ENCODE measurements around the gene DSTN. TPM values are rescaled to one million over a fixed set of nuclear protein-coding genes. Genes with fewer than 3 reads are reported as not detected.

Gene DSTN
- total RNA-seq, 6 experiments from 2014 or later, result 65.8 to 94.4 (median 86.9) TPM

DNA sequence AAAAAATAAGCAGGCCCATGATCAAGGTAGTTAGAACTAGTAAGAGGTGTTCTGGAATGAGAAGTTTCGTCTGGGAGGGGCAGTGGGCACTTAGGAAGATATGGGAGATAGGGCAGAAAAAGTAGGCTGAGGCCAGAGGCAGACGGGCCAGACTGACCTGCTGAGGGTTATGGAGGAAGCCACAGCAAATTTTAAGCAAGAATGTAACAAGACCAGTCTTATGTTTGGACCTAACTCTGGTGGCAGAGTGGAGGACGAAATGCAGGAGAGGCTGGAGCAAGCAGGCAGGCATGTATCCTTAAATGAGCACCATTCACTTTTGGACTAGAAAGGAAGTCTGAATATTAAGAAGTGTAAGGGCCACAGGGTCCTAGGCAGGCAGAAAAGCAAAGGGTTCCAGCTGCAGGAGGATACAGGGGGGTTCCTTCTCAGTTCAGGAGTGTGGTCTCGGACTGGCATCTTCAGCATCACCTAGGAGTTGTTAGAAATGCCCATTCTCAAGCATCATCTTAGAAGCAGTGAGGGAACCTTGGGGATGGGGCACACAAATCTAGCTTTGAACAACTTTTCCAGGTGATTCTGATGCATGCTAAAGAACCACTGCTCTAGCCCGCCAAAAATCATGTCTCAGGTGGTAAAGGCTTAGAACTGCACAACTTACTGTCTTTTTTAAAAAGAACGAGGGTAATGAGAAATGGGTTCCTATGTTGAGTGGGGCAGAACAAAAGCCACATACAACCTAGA lies 1.7 kb upstream of the DSTN start:
- Histone ChIP-seq H3K4me3 (peak overlapping the region in 1 of 3 donors; percentile 96), H3K4me1 (peaks cover 0 to 26% (median 9%) of the 10 kb centered on the region in 4 donors), H3K36me3 (no peaks in the 10 kb centered on the region), H3K9me3 (no peaks in the 10 kb centered on the region), H3K27me3 (no peaks in the 10 kb centered on the region), H3K27ac (peak overlapping the region; percentile 94 to 97 (median 94))
- no peak for TF ChIP-seq POLR2A (IDR thresholded peaks at IDR 0.05)
- WGBS (ENCODE audit: insufficient coverage, low coverage, low lambda C conversion rate, missing lambda C conversion rate), result 61% methylated on average over 5 of the region's 6 CpGs
- DNase-seq (no peak), ATAC-seq (no peak)
- intact Hi-C loops (cut with DNase I), result no loop called here

DNA sequence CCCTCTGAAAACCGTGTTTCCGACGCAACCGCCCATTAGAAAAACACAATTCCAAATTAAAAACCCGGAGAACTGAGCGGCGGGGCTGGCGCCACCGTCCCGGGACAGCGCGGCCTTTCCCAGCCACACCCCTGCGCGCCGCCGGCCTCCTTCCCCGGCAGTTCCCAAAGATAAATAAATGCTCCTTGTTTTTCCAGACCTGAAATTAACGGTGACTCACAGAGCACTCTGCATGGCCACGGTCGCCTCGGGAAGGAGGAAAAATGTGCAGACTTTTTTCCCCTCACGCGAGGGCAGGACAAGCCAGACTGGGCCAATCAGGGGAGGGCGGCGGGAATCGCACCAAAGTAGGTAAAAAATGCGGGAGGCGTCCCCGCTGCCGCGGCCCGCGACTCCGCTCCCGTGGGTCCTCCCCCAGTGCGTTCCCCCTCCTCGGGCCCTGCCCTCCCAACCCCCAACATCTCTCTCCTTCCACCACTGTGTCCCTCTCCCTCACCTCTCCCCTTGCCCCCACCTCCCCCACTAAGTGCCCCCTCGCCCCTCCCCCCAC lies 828 bp upstream of the DSTN start:
- peak; percentile 47 for TF ChIP-seq POLR2A (IDR thresholded peaks at IDR 0.05)
- TF ChIP-seq, protein P1, sequence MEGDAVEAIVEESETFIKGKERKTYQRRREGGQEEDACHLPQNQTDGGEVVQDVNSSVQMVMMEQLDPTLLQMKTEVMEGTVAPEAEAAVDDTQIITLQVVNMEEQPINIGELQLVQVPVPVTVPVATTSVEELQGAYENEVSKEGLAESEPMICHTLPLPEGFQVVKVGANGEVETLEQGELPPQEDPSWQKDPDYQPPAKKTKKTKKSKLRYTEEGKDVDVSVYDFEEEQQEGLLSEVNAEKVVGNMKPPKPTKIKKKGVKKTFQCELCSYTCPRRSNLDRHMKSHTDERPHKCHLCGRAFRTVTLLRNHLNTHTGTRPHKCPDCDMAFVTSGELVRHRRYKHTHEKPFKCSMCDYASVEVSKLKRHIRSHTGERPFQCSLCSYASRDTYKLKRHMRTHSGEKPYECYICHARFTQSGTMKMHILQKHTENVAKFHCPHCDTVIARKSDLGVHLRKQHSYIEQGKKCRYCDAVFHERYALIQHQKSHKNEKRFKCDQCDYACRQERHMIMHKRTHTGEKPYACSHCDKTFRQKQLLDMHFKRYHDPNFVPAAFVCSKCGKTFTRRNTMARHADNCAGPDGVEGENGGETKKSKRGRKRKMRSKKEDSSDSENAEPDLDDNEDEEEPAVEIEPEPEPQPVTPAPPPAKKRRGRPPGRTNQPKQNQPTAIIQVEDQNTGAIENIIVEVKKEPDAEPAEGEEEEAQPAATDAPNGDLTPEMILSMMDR (IDR thresholded peaks at IDR 0.05), result no peak
- whole genome bisulfite sequencing (ENCODE audit: insufficient coverage, low coverage, low lambda C conversion rate, missing lambda C conversion rate), result 1% methylated on average over 33 of the region's 38 CpGs
- intact Hi-C loops (cut with DNase I), result no loop called here
- peak overlapping the region; percentile 94 to 97 (median 94) for H3K27ac ChIP-seq
- no peaks in the 10 kb centered on the region for H3K36me3 ChIP-seq
- H3K27me3 ChIP-seq, result no peaks in the 10 kb centered on the region
- ATAC-seq (peak; percentile 55 to 70 (median 62)), DNase-seq (peak; percentile 66 to 80 (median 77))
- H3K4me3 ChIP-seq, result peak overlapping the region; percentile 92 to 96 (median 96)
- H3K4me1 ChIP-seq, result peaks cover 0 to 26% (median 9%) of the 10 kb centered on the region in 4 donors
- no peaks in the 10 kb centered on the region for H3K9me3 ChIP-seq

DNA sequence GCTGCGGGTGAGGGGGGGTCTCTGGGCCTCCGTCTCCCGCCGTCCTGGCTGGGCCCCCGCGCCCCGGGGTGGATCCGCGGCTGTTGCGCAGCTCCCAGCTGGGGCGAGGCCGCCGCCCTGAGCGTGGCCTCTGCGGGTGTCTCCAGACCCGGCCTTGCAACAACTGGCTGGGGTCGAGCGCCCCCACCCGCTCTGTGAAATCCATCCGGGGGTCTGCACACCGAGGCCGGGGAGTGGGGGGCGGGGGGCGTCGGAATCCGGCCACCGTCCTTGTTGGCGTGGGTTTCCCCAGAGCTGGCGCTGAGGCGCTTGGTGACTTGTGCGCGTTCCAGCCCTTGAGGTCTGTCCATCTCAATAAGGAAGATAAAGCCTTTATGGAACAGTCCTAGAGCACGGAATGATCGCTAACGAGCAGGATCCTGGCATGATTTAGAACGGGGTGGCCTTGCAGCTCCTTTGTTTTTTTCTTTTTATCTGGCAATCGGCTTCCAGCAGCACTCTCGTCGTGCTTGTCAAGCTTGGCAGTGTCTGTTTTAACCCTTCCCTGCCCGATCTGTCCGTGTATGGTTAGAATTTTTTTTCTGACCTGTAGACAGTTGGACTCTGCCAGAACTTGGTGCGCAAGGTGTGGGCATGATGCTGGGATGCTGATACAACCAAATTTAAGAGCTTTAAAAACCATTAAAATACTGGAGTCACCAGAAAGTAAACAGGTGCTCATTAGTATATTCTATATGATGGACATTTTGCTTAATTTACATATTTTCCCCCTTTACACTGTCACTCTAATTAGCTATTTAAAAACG lies 675 bp downstream of the DSTN start:
- peak; percentile 31 to 60 (median 56) for ATAC-seq
- Histone ChIP-seq H3K4me3 (peak overlapping the region; percentile 92 to 96 (median 96)), H3K27ac (peak overlapping the region; percentile 94 to 97 (median 94)), H3K4me1 (peaks cover 0 to 26% (median 9%) of the 10 kb centered on the region in 4 donors), H3K9me3 (no peaks in the 10 kb centered on the region), H3K36me3 (no peaks in the 10 kb centered on the region), H3K27me3 (no peaks in the 10 kb centered on the region)
- intact Hi-C loops (cut with DNase I), result no loop called here
- DNase-seq, result peak in 1 of 3 donors; percentile 62
- 2% methylated on average over 10 of the region's 43 CpGs for WGBS (ENCODE audit: insufficient coverage, low coverage, low lambda C conversion rate, missing lambda C conversion rate)
- no peak for TF ChIP-seq POLR2A (IDR thresholded peaks at IDR 0.05)
- TF ChIP-seq, protein P1 (IDR thresholded peaks at IDR 0.05), result no peak

DNA sequence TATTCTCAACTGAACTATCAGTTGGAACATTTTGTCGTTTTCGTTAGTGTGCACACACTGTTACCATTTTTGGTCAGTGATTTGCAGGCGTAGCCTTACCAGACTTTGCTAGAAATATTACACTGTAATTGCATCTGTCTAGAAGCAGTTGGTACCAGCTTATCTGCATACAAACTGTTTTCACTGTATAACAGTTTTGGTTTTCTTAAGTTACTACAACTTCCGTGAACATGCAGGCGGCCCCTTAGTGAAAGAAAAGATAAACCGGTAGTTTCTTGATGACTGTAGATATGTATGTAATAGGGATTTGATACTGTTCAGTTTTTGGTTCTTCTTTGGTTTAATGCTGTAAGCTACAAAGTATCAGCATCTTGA lies 1.3 kb downstream of the DSTN start:
- intact Hi-C loops (cut with DNase I), result no loop called here
- H3K27ac ChIP-seq, result peak overlapping the region in 2 of 3 donors; percentile 94 to 97
- peak overlapping the region; percentile 92 to 96 (median 96) for H3K4me3 ChIP-seq
- ATAC-seq (no peak), DNase-seq (no peak)
- no peaks in the 10 kb centered on the region for H3K9me3 ChIP-seq
- no peaks in the 10 kb centered on the region for H3K36me3 ChIP-seq
- peaks cover 0 to 26% (median 9%) of the 10 kb centered on the region in 4 donors for H3K4me1 ChIP-seq
- H3K27me3 ChIP-seq, result no peaks in the 10 kb centered on the region
- 32% methylated on average over 6 of the region's 6 CpGs for WGBS (ENCODE audit: insufficient coverage, low coverage, low lambda C conversion rate, missing lambda C conversion rate)
- no peak for TF ChIP-seq POLR2A (IDR thresholded peaks at IDR 0.05)
- TF ChIP-seq, protein P1 (IDR thresholded peaks at IDR 0.05), result no peak
